ENCODE data around the gene RAP1A.
"Not testable (repeated sequence)": the region's sequence is repeated elsewhere in the genome, so short reads cannot be mapped to it uniquely, and the experiment has no call there.

Gene RAP1A

DNA sequence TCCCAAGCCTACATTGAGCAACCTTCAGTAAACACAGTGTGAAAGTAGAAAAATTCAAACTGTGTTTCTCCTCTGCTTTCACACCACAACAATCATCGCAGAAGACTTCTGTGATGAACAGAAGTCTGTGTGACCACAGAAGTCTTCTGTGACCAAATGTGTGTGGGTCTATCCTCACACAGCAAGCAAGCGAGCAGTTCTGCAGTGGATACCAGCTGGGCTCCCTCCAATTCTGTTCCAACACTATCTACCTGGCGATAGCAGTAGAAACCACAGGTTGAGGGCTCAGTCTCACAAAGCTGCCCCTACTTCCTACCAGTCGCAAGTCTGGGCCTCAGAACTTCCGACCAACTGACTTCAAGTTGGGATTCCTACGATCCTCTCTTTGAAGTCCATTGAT, 21.0 kb upstream of the RAP1A start:
- DNase-seq: no peak

DNA sequence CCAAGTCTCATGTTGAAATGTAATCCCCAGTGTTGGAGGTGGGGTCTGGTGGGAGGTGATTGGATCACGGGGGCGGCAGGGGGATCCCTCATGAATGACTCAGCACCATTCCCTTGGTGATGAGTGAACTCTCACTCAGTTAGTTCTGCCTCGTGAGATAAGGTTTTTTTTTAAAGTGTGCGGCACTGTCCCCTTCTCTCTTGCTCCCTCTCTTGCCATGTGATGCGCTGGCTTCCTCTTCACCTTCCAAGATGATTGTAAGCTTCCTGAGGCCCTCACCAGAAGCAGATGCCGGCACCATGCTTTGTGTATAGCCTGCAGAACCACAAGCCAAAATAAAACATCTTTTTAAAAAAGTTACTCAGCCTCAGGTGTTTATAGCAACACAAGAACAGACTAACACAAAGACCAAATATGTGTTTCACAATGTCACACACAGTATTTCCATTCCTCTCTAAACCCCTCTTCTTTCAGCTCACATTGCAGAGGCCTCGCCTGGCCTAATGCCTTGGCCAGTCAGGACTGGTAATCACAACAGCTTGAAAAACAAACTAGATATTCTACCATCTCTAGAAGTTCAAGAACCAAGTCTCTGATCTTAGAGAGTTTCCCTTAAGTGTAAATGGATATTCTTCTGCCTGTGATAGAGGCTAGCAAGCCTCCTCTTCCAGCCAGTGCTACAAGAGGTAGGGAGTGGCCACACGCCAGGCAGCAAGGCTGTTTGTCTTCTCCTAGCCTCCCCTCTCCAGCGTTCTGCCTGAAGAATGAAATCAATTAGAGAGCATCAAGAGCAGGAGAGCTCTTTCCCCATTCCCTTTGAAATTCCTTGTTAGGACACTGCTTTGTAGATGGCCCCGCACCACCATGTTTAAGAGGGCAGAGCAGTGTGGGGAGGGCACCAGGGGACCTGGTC, 19.6 kb upstream of the RAP1A start:
- DNase-seq: no peak

DNA sequence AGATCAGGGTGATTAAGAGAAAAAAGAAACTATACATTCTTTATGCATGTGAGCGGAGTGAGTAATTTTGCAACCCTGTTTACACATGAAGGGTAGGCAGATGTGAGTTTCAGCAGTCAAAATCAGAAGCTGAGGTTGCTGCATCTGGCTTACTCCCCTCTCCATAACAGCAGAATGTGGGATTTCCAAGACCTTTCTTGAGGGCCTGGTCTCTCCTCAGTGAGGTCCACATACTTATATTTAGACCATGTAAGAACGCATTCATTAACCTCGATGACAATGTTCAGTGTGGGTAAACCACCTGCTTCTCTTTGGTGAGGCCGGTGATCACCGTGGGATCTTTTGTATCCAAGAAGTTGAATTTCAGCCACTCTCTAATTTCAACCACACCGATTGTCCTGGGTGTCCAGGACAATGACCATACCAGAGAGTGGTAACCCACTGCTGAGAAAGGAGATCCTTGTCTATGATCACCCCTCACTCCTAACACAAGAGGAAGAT, 18.7 kb upstream of the RAP1A start:
- no peak for DNase-seq

DNA sequence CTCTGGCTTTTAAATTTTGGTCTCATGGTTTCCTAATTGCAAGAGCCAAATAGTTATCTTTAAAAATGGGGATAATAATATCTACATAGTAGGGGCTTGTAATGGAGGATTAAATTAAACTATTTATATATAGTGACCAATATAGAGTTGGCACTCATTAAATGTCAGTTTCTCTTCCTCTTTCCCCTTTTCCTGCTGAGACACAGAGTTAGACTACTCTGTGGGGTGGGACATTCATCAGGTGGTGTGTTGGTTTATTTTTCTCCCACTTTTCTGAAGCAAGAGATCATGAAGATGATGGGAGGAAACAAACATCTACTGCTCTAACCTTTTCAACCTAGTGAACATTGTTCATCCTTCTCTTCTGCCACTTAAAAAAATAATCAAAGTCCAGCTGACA, 17.3 kb upstream of the RAP1A start:
- DNase-seq: no peak

DNA sequence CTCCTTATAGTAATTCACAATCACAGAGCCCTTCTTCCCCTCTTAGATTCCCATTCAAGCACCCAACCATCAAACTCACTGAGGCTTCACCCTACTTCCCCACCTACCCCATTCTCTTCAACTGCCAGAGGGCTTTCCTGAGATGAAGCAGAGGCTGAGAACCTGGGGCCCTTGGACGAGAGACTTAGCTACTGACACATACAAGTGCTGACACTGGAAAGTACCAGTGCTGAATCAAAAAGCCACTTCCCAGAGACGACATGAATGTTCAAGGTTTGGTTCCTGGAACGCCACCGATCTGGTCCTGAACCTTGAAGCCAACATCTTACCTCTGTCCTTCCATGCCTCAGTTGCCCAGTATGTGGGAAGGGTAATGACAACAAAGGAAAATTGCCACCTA, 16.6 kb upstream of the RAP1A start:
- DNase-seq: no peak

DNA sequence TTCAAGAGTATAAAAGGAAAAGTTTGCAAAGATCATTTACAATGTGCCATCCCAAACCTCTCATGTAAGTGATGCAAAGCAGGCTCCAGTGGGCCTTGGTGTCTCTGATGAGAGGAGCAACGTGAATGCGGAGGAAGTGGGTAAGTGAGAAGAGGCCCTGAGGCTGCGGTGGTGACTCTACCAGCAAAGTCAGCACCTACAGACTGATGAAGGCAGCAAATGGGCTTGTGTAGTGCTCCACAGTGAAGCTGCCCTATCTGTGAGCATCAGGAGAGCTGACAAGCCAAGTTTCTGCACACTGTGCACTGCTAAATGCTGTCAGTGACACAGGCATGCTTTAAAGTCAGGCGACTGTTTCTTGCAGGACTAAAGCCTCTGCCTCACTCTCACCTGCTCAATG, 15.6 kb upstream of the RAP1A start:
- DNase-seq: no peak

DNA sequence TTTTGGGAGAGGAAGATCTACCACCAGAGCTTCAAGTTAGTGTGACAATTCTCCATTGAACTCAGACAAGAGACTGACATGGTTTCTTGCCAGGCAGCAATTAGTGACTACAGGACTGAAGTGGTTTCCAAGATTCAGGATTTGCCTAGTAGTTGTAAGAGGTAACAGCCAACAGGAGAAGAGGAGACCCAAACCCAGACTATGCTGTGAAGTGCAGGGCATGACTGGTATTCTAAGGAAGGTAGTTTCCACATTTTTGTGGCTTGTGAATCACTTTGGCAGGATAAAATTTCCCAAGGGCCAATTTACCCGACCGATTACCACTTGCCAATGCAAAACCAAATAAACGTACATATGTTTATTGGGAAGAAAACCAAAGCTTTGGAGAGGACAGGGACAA, 14.7 kb upstream of the RAP1A start:
- no peak for DNase-seq

DNA sequence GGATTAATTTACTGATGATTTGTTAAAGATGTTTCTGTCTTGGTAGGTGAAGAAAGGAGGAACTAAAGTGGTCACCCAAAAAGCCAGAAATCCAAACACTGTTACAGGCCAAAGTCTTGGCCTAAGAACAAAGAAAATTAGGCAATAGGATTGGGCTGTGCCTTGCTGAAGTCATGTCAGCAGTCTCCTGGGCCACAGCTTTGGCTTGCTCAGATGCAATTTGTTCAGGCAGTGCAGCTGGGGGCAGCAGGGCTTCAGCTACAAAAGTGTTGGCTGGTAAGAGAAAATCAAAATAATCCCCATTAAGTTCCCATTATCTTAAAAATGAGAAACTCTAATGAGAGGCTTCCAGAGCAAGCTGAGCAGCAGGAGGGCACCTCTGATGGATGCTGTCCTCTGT, 14.0 kb upstream of the RAP1A start:
- no peak for DNase-seq

DNA sequence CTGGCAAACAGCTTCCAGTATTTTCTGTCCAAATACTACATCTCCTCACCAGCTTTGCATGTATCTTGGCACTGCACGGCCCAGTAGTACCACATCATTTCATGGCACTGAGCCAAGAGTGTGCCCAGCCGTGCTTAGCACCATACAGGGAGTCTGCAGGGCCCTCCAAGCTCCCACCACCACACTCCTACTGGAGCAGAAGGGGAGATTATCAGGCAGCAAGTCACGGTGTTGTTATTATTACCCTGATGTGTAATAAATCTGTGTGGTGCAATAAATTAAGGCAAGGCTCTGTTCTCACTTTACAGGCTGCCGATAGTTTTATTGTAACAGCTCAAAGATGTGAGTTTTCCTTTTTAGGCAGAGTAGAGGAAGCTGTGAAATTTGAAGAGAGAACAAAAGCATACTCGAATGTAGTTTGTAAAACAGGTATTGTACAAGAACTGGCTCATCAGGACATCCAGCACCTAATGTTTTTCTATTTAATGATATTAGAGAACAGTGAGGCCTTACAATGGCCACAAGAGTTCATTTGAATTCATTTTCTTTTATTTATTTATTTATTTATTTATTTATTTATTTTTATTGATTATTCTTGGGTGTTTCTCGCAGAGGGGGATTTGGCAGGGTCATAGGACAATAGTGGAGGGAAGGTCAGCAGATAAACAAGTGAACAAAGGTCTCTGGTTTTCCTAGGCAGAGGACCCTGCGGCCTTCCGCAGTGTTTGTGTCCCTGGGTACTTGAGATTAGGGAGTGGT, 13.0 kb upstream of the RAP1A start:
- DNase-seq: not testable (repeated sequence)

DNA sequence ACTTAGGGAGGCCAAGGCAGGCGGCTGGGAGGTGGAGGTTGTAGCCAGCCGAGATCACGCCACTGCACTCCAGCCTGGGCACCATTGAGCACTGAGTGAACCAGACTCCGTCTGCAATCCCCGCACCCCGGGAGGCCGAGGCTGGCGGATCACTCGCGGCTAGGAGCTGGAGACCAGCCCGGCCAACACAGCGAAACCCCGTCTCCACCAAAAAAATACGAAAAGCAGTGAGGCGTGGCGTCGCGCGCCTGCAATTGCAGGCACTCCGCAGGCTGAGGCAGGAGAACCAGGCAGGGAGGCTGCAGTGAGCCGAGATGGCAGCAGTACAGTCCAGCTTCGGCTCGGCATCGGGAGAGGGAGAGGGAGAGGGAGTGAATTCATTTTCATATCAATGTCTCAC, 11.1 kb upstream of the RAP1A start:
- DNase-seq: not testable (repeated sequence)

DNA sequence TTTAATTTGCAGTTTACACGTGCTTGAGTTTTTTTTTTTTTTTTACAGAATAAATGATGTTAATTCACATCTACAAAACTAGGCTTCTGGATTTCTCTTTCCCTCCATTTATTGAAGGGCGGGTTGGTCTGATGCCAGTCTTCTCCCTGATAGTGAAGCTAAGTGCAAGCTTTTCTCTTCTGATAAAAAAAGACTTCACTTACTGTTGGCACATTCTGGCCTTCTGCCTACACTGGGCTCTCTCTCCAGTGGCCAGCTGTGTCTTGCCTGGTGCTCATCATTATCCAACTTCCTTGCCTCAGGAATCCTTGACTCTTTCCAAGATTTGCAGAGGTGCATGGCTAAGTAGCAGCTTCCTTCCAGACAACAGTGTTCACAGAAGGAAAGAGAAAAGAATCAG, 7.6 kb upstream of the RAP1A start:
- no peak for DNase-seq

DNA sequence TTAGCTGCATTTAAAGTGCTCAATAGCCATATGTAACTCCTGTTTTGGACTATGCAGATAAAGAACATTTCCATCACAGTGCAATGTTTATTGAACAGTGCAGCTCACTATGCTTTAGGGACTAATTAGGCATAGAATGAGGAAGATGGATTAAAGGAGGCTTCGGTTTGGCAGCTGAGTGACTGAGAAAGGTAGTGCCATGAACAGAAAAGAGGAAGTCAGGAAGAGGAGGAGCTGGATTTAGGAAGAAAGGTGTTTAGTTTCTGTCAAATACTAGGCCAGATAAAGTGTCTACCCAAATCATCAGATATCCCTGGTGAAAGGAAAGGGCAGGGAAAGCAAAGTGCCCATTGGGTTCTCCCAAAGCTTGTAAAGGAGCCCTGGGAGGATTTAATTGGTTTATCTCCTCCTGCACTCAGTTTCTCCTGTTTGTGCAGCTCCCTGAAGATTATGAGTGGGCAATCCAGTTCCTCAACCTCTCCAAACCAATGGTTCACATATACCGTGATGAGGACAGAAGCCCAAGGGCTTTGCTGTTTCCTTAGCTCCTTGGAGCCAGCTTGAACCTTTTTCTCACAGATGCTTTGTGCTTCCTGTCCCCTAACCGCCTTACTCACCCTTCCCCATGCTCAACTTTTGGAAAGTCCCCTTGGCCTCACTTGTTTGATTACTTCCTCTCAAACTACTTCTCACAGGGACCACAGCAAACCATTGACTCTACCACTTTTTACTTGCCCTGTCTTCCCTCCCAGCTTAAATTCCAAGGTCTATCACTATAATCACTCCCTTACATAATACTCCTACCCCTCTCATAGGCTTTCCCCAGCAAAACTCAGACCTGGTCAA, 3.5 kb upstream of the RAP1A start:
- no peak for DNase-seq

DNA sequence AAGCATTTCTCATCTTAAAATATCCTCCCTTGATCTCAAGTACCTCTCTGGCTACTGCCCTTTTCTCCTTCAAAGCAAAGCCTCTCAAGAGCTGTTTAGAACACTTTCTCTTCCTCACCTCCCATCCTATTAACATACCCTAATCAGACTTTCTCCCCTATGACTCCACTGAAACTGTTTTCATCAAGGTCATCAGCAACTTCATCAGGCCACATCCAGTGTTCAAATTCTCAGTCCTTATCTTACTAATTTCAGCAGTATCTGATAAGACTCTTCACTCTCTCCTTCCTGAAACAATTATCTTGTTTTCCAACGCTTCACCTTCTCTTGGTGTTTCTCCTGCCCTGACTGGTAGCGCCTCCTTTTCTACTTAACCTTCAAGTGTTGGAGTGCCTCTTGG, 1.5 kb upstream of the RAP1A start:
- no peak for DNase-seq

DNA sequence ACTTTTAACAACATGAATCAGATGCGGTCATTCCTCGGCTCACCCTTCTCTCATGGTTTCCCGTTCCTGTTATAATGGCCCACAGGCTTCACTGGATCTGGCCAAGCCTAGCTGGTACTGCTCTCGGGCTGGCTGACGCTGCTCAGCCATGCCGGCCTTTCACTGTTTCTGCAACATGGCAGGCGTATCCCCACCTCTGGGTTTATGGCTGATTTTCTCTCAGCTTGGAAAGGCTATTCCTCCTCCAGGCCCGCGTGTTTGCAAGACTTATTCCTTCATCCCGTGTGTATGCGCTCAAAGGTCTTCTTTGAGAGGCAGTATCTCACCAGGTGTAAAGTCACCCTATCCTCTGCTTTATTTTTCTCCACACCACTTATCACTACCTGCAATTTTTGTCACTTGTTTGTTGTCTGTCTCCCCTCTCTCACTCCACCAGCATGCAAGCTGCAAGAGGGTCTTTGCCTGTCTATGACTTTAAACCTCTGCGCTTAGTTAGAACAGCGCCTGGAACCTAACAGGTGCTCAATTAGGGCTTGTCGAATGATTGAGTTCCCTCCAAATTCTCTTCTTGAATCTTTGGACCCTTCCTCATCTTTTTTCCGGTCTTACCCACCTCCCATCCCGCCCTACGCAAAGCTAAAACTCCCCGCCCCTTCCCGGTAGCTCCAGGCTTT, 491 bp upstream of the RAP1A start:
- DNase-seq: no peak

DNA sequence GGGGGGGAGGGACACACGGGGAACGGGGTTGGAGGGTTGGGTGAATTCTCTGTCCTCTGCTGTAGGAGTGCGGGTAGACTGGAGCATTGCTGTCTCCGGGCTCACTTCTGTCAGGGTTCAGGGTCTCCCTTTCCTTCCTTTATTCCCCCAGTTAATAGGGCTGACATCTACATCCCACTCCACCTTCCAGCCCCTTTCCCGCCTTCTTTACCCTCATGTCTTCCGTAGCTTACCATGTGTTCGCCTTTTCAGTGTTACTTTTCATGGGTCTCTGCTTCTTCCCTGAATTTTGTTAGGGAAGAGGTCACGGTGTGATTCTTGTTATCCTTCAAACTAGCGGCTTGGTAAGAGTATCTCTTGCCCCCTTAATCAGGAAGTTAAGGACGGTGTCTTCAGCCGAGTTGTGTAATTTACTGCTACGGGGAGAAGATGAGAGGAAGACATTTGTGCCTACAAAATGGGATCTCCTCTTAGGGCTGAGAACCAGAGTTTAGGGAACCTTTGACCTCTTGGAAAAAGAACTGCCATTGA, 917 bp downstream of the RAP1A start:
- peak; percentile 67 for DNase-seq

DNA sequence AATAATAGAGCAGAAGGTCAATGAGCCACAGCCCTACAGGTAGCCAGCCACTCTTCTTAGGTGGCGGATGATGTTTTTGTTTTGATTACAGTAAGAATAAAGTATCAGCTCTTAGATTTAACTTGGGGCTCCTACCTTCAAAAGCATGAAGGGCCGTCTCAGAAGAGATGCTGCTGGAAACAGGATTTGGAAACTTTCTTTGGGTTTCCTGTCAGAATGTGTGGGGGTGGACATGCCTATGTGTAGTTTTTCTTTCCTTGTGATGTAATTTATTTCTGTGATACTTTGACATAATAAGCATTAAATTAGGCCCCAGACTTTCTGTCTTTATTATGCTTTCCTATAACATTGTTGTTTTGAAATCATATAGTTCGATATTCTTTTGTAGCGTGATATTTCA, 1.5 kb downstream of the RAP1A start:
- no peak for DNase-seq

DNA sequence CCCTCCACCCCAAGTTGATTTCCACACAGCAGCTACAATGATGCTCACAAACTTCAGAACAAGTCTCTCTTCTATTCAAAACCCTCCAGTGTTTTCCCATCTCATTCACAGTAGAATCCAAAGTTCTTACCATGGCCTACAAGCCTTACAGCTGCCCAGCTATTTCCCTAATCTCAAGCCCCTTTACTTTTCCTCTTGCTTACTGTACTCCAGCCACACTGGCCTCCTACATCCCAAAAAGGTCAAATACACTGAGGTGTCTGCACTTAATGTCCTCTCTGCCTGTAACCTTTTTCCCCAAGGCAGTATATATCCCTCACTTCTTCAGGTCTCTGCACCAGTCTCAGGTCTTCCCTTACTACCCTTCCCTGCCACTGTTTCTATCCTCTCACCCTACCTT, 2.6 kb downstream of the RAP1A start:
- DNase-seq: no peak

DNA sequence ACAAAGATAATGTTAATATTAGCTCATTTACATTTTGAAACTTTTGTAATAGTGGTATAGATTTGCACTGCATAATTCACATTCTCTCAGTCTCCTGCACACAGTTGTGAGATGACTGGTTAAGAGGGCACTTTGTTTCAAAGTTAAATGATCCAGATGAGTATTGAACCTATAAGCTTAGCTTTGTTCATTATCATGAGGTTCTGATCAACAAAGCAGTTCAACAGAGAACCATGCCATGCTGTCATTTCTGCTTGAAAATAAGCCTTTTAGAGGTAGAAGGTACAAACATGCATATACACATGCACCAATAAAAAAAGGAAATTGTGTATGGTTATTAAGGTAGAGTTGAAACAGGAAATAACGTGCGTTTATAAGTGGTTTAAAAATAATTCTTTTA, 4.8 kb downstream of the RAP1A start:
- DNase-seq: no peak

DNA sequence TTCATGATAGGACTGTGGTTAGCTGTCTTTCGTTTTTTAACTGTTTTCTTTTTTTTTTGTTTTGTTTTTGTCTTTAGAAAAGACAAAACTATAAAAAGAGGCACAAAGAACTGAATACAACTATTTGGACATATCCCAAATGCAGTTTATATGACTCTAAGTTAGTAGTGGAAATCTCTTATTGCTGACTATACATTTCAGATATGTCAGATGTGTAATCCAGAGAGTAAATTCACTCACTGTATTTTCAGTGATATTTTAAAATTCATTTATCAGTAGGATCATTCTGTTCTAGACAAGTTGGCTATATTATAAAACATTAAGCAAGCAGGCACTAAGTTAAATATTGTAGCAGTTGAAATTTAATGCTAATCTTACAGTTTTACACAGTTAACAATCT, 5.7 kb downstream of the RAP1A start:
- no peak for DNase-seq

DNA sequence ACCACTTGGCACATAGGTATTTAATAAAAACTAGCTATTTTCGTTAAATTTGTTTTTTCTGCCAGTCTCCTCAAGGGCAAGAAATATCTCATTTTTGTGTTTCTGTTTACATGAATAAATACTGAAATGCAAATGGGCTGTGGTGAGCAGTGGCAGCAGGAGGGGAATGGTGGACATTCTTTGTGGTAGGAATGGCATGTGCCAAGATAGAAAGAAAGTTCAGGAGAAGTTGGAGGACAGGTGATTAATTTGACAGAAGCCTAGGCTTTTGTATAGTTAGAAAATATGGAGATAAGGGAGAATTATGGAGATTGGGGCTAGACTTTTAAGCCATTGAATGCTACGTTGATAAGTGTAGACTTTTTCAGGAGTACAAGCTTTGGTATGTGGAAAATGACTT, 8.6 kb downstream of the RAP1A start:
- no peak for DNase-seq

DNA sequence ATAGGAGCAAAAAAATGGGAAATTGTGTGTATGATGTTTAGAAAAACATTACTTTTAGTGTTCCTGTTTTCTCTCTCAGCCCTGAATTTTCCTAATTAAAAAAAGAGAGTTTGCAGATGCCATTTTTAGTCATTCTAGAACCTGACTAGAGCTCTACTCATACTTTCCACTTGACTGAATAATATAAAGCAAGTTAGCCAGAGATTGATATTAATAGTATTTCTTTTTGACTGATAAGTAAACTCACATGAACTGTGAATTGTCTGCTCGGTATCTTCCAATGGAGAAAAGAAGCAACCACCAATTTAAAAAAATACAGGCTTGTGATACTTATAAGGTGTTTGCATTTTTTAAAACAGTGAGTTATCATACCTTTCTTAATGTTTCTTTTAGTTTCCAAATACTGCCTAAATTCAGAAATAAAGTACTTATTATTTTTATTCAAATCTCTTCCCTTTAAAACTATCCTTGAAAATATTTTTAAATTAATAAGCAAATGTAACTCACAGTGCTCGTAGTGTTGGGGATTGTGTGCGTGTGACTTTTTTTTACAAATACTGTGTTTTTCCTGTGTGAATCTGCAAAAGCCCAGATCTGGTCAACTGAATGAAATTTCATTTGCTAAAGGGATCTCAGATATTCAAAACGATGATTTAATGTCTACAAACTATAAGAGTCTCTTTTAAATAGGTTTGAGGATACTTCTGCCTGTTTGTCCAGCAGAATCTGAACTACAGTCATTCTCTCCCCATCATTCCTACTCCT, 9.8 kb downstream of the RAP1A start:
- no peak for DNase-seq

DNA sequence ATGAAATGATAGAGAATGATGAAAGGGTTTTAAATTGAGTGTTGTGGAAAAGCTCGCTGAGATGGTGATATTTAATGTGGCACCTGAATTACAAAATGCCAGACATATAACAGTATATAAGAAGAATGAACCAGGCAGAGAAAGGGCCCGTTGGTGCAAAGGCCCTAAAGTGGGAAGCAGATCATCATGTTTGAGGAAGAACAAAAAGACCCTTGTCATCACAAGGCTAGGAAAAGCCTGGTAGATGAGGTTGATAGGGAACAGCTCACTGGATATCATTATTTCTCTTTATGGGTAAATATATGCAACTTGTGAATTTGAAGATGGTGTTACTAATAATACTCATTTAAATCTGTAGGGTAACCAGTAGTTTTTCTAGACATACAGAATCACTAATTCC, 11.0 kb downstream of the RAP1A start:
- DNase-seq: no peak
